Mesendoderm (in vitro differentiated cells): Measurements from ENCODE around the gene FLVCR2.

ENCODE experiments used
- DNase-seq: peaks from one replicate; pipeline ENCODE4 v3.0.0; 2013
- H2AK5ac ChIP-seq: 2 replicates; pipeline ENCODE4 v1.6.1; 2013; ENCODE audit warnings: low read length, inconsistent platforms
- H2BK120ac ChIP-seq: 2 replicates; pipeline ENCODE4 v1.6.1; 2013; ENCODE audit warnings: low read depth, mild to moderate bottlenecking, low read length, moderate library complexity, mixed read lengths
- H2BK15ac ChIP-seq: replicated peaks from 2 replicates; pipeline ENCODE4 v1.6.1; 2013; ENCODE audit warnings: low read depth, mild to moderate bottlenecking, moderate library complexity
- H2BK5ac ChIP-seq: 2 replicates; pipeline ENCODE4 v1.6.1; 2013; ENCODE audit warnings: low read length, inconsistent platforms
- H3K18ac ChIP-seq: 2 replicates; pipeline ENCODE4 v1.6.1; 2013; ENCODE audit warnings: mild to moderate bottlenecking, low read length, mixed read lengths
- H3K23ac ChIP-seq: one replicate; pipeline ENCODE4 v1.6.1; 2013; ENCODE audit warnings: low read length
- H3K27ac ChIP-seq: 2 replicates; pipeline ENCODE4 v1.5.1; 2013; ENCODE audit warnings: low read depth, mild to moderate bottlenecking, inconsistent platforms, low read length, moderate library complexity
- H3K27me3 ChIP-seq: 2 replicates; pipeline ENCODE4 v1.6.1; 2013; ENCODE audit warnings: low read length, control low read depth, mild to moderate bottlenecking, inconsistent platforms; ENCODE audit not compliant: insufficient read depth, poor library complexity
- H3K36me3 ChIP-seq: 2 replicates; pipeline ENCODE4 v1.6.1; 2013; ENCODE audit warnings: low read length, inconsistent platforms; ENCODE audit not compliant: control insufficient read depth, insufficient read depth
- H3K4ac ChIP-seq: one replicate; pipeline ENCODE4 v1.6.1; 2013; ENCODE audit warnings: low read depth, mild to moderate bottlenecking, low read length, moderate library complexity
- H3K4me1 ChIP-seq: 2 replicates; pipeline ENCODE4 v1.6.1; 2013; ENCODE audit warnings: low read depth, low read length, inconsistent platforms; ENCODE audit not compliant: control insufficient read depth
- H3K4me2 ChIP-seq: 2 replicates; pipeline ENCODE4 v1.6.1; 2013; ENCODE audit warnings: low read length
- H3K4me3 ChIP-seq: 2 replicates; pipeline ENCODE4 v1.5.1; 2013; ENCODE audit warnings: mild to moderate bottlenecking, low read length
- H3K56ac ChIP-seq: one replicate; pipeline ENCODE4 v1.6.1; 2013; ENCODE audit warnings: low read length
- H3K79me1 ChIP-seq: 2 replicates; pipeline ENCODE4 v1.6.1; 2013; ENCODE audit warnings: low read length, inconsistent platforms
- H3K79me2 ChIP-seq: 2 replicates; pipeline ENCODE4 v1.6.1; 2013; ENCODE audit warnings: mild to moderate bottlenecking, low read length; ENCODE audit not compliant: control insufficient read depth, insufficient read depth
- H3K9ac ChIP-seq: 2 replicates; pipeline ENCODE4 v1.6.1; 2013; ENCODE audit warnings: low read length, inconsistent platforms
- H4K5ac ChIP-seq: one replicate; pipeline ENCODE4 v1.6.1; 2013; ENCODE audit warnings: low read length
- H4K8ac ChIP-seq: one replicate; pipeline ENCODE4 v1.6.1; 2013; ENCODE audit warnings: low read depth, mild to moderate bottlenecking, control low read depth, low read length, moderate library complexity
- WGBS: extraction: QIAGEN DNeasy Blood & Tissue Kit; methylation state at CpG from one replicate; pipeline ENCODE4 v1.1.7; 2013; ENCODE audit warnings: low lambda C conversion rate, missing lambda C conversion rate; ENCODE audit not compliant: insufficient coverage; ENCODE audit errors: extremely low coverage; 5-methylcytosine and 5-hydroxymethylcytosine counted together

FLVCR2 gene

DNA sequence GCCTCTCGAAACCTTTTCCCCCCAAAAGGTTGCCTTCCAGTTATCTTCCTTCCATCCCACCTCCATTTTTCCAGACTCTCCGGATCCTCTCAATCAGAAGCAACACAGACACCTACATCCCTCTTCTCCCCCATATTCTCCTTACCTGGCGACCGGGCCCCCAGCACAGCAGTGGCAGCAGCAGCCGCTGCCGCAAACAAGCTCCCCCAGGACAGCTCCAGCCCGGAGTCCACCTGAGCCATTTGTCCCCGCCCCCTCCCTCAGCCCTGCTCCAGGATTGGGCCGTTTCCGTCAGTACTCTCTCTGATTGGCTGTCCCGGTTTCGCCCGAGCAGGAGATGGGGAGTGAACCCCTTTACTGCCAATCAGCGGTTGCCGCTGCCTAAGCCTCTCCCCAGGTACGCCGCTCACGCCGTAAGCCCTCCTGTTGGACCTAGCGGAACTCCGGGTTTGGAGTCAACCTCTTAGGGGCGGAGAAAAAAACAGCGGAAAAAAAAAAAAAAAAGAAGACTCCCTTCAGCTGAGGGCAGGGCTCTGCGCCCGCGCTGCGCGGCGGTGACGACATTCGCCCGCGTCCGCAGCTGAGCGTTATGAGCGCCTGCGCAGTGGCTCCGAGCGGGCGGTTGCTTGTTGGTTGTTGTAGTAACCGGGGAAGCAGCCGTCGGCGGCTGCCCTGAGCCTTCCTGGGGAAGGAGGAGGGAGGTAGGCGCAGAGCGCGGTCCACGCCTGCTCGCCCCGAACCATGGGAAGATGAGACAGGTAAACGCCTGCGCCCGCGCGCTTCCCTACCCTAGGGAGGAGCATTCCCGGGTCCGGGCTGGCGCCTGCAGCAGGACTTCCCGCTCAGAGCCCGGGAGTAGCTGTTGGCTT, 82.4 kb downstream of the FLVCR2 start, which contains the start of the genes ERG28 and TTLL5:
TSS of gene ERG28 (minus strand) at position 247 of the 869 bp plus-strand sequence. CDS start 3,374 bp downstream, outside the sequence.
TSS of gene TTLL5 (plus strand) at position 617 of the 869 bp plus-strand sequence. CDS start 1,904 bp downstream, outside the sequence.
- H3K9ac ChIP-seq, result peak within 1 kb of the TSS; percentile 91
- no peaks in the 10 kb centered on the region for H3K36me3 ChIP-seq
- peaks cover 18% of the 10 kb centered on the region for H3K79me2 ChIP-seq
- no peak within 1 kb of the TSS for H4K5ac ChIP-seq
- peak within 1 kb of the TSS; percentile 37 for H2AK5ac ChIP-seq
- peak within 1 kb of the TSS; percentile 19 for H2BK120ac ChIP-seq
- H3K23ac ChIP-seq, result no peak within 1 kb of the TSS
- WGBS, result no CpG with 5 or more reads among the region's 60 CpGs
- H2BK5ac ChIP-seq, result peak within 1 kb of the TSS; percentile 59
- no peak within 1 kb of the TSS for H2BK15ac ChIP-seq
- H3K27ac ChIP-seq, result peak within 1 kb of the TSS; percentile 91
- H3K56ac ChIP-seq, result peak within 1 kb of the TSS; percentile 94
- H3K18ac ChIP-seq, result peak within 1 kb of the TSS; percentile 43
- H3K4ac ChIP-seq, result peak within 1 kb of the TSS; percentile 41
- H3K4me1 ChIP-seq, result no peaks in the 10 kb centered on the region
- H3K4me2 ChIP-seq, result peak within 1 kb of the TSS; percentile 54
- peak within 1 kb of the TSS; percentile 94 for H3K4me3 ChIP-seq
- no peaks in the 10 kb centered on the region for H3K27me3 ChIP-seq
- H3K79me1 ChIP-seq, result peaks cover 13% of the 10 kb centered on the region
- H4K8ac ChIP-seq, result no peak within 1 kb of the TSS
- DNase-seq, result peak; percentile 100

- Histone ChIP-seq H3K4ac (peak overlapping the region; percentile 41), H3K79me1 (peaks cover 13% of the 10 kb centered on the region), H3K4me3 (peak overlapping the region; percentile 80), H3K18ac (peak overlapping the region; percentile 43), H3K4me1 (no peaks in the 10 kb centered on the region), H3K4me2 (peak overlapping the region; percentile 30), H3K36me3 (no peaks in the 10 kb centered on the region), H3K27ac (peak overlapping the region; percentile 91), H3K27me3 (no peaks in the 10 kb centered on the region), H3K79me2 (peaks cover 18% of the 10 kb centered on the region), H2BK15ac (no peak overlapping the region), H4K8ac (no peak overlapping the region), H2BK5ac (no peak overlapping the region), H2AK5ac (no peak overlapping the region), H4K5ac (no peak overlapping the region), H3K23ac (no peak overlapping the region), H3K56ac (peak overlapping the region; percentile 78), H2BK120ac (no peak overlapping the region), H3K9ac (peak overlapping the region; percentile 84)
- DNase-seq, result no peak
- no CpG with 5 or more reads among the region's 18 CpGs for WGBS
Measured at GRCh38 chr14:75661499-75661814, 83.0 kb downstream of the FLVCR2 start.

- no peak overlapping the region for H4K5ac ChIP-seq
- no peak overlapping the region for H3K23ac ChIP-seq
- H3K27ac ChIP-seq, result no peak overlapping the region
- no peak overlapping the region for H3K4me2 ChIP-seq
- H3K4me1 ChIP-seq, result no peaks in the 10 kb centered on the region
- no peak overlapping the region for H3K4me3 ChIP-seq
- DNase-seq, result peak; percentile 15
- no peaks in the 10 kb centered on the region for H3K36me3 ChIP-seq
- H3K27me3 ChIP-seq, result no peaks in the 10 kb centered on the region
- H3K18ac ChIP-seq, result no peak overlapping the region
- H3K4ac ChIP-seq, result no peak overlapping the region
- no peak overlapping the region for H3K9ac ChIP-seq
- no peak overlapping the region for H3K56ac ChIP-seq
- no peak overlapping the region for H2AK5ac ChIP-seq
- peaks cover 18% of the 10 kb centered on the region for H3K79me2 ChIP-seq
- no peak overlapping the region for H2BK120ac ChIP-seq
- H2BK15ac ChIP-seq, result no peak overlapping the region
- H2BK5ac ChIP-seq, result no peak overlapping the region
- peaks cover 14% of the 10 kb centered on the region for H3K79me1 ChIP-seq
- no CpG with 5 or more reads among the region's 3 CpGs for WGBS
- no peak overlapping the region for H4K8ac ChIP-seq
Measured at GRCh38 chr14:75662966-75663365, 84.5 kb downstream of the FLVCR2 start.

DNA sequence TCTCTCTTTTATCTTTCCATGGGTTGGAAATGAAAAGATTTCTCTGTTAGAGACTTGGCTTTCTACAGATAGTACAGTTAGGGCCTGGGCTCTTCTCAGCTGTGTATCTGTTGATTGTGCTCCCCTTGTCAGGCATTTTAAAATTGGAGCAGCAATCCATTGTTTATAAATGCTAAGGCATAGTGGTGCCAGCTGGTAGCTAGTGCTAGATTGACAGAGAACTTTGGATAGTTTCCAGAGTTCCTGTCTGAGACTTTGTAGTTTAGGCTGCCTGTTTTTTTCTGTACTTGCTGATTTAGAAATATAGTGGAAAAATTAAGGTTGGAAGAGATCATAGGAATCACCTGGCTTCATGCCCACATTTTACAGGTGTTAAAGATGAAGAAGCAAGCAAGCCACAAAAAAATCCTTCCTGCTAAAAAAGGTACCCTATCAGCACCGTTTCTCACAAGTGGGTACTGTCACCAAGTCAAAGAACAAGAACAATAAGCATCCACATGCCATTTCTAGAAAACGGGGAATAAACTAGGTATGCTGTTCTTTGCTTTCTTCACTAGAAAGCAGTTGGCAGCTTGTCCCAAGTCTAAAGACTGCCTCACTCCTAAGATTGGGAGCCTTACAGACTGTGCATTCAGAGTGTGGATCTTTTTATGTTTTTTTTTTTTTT, 88.8 kb downstream of the FLVCR2 start:
- peaks cover 4% of the 10 kb centered on the region for H3K79me1 ChIP-seq
- no CpG with 5 or more reads among the region's 2 CpGs for WGBS
- DNase-seq, result no peak
- H4K5ac ChIP-seq, result no peak overlapping the region
- no peak overlapping the region for H3K27ac ChIP-seq
- no peak overlapping the region for H3K56ac ChIP-seq
- no peak overlapping the region for H3K4ac ChIP-seq
- H2BK5ac ChIP-seq, result no peak overlapping the region
- no peak overlapping the region for H4K8ac ChIP-seq
- no peak overlapping the region for H3K4me2 ChIP-seq
- no peak overlapping the region for H2BK120ac ChIP-seq
- H3K4me1 ChIP-seq, result no peaks in the 10 kb centered on the region
- no peaks in the 10 kb centered on the region for H3K27me3 ChIP-seq
- no peak overlapping the region for H3K4me3 ChIP-seq
- no peak overlapping the region for H3K23ac ChIP-seq
- peaks cover 3% of the 10 kb centered on the region for H3K79me2 ChIP-seq
- no peak overlapping the region for H3K9ac ChIP-seq
- no peak overlapping the region for H2AK5ac ChIP-seq
- H2BK15ac ChIP-seq, result no peak overlapping the region
- no peak overlapping the region for H3K18ac ChIP-seq
- peaks cover 3% of the 10 kb centered on the region for H3K36me3 ChIP-seq

DNA sequence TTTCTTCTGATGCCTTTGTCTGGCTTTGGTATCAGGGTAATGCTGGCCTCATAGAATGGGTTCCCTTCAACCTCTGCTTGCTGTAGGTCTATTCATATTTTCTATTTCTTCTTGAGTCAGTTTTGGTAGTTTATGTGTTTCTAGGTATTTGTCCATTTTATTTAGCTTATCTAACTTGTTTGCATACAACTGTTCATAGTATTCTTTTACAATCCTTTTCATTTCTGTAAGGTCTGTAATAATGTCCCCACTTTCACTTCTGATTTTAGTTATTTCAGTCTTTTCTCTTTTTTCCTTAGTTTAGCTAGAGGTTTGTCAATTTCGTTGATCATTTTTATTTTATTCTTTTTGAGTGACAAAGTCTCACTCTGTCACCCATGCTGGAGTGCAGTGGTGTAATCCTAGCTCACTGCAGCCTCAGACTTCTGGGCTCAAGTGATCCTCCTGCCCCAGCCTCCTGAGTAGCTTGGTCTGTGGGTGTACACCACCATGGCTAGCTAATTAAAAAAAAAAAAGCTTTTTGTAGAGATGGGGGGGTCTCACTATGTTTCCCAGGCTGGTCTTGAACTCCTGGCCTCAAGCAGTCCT, 94.3 kb downstream of the FLVCR2 start:
- no peak overlapping the region for H3K27ac ChIP-seq
- H3K4ac ChIP-seq, result no peak overlapping the region
- H3K4me2 ChIP-seq, result no peak overlapping the region
- no peak overlapping the region for H3K18ac ChIP-seq
- H3K36me3 ChIP-seq, result peaks cover 3% of the 10 kb centered on the region
- no peak overlapping the region for H2BK120ac ChIP-seq
- H2AK5ac ChIP-seq, result no peak overlapping the region
- no CpG with 5 or more reads among the region's 1 CpG for WGBS
- no peak overlapping the region for H2BK15ac ChIP-seq
- H3K4me3 ChIP-seq, result no peak overlapping the region
- H3K9ac ChIP-seq, result no peak overlapping the region
- no peaks in the 10 kb centered on the region for H3K27me3 ChIP-seq
- no peak overlapping the region for H4K5ac ChIP-seq
- H3K79me2 ChIP-seq, result no peaks in the 10 kb centered on the region
- no peak overlapping the region for H3K56ac ChIP-seq
- H2BK5ac ChIP-seq, result no peak overlapping the region
- H4K8ac ChIP-seq, result no peak overlapping the region
- H3K4me1 ChIP-seq, result no peaks in the 10 kb centered on the region
- no peak for DNase-seq
- peaks cover 2% of the 10 kb centered on the region for H3K79me1 ChIP-seq
- no peak overlapping the region for H3K23ac ChIP-seq
